HG03280 (cell line): Measurements from ENCODE around the gene IL3.

Source experiments
- ATAC-seq: cut with Tn5 transposase; IDR thresholded peaks from one replicate; pipeline ENCODE4 v1.9.1; 2021; ENCODE audit warnings: mild to moderate bottlenecking, moderate library complexity; ENCODE audit not compliant: unreplicated experiment

The IL3 gene

GRCh38 chr5:132072070-132072469, 11.6 kb downstream of the IL3 start:
- no peak for ATAC-seq

DNA sequence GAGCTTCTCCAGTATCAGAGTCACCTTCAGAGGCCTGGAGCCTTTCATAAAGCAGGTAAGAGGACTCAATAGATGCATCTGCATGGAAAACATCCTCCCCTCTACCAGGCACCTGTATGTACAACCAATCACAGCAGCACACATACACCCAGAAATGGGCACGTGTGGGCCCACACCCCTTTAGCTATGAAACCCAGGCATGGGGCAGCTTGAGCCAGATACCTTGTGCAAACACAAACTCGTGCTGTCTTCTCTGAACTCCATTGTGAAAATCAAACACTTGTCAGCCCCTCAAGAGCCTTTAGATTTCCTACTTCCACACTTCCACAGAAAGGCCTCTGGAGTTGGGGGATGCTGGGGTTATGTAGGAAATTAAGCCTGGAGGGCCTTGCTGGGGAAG, 12.1 kb downstream of the IL3 start:
- no peak for ATAC-seq

- ATAC-seq: no peak
Observed at GRCh38 chr5:132073231-132074013, 13.0 kb downstream of the IL3 start, which contains the start of gene CSF2. Gene CSF2 (plus strand): TSS chr5:132073789. CDS start chr5:132073824, 35 bp downstream.

GRCh38 chr5:132074091-132074771, 13.8 kb downstream of the IL3 start:
- no peak for ATAC-seq

DNA sequence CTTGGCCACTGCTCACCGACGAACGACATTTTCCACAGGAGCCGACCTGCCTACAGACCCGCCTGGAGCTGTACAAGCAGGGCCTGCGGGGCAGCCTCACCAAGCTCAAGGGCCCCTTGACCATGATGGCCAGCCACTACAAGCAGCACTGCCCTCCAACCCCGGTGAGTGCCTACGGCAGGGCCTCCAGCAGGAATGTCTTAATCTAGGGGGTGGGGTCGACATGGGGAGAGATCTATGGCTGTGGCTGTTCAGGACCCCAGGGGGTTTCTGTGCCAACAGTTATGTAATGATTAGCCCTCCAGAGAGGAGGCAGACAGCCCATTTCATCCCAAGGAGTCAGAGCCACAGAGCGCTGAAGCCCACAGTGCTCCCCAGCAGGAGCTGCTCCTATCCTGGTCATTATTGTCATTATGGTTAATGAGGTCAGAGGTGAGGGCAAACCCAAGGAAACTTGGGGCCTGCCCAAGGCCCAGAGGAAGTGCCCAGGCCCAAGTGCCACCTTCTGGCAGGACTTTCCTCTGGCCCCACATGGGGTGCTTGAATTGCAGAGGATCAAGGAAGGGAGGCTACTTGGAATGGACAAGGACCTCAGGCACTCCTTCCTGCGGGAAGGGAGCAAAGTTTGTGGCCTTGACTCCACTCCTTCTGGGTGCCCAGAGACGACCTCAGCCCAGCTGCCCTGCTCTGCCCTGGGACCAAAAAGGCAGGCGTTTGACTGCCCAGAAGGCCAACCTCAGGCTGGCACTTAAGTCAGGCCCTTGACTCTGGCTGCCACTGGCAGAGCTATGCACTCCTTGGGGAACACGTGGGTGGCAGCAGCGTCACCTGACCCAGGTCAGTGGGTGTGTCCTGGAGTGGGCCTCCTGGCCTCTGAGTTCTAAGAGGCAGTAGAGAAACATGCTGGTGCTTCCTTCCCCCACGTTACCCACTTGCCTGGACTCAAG, 14.6 kb downstream of the IL3 start:
- no peak for ATAC-seq

DNA sequence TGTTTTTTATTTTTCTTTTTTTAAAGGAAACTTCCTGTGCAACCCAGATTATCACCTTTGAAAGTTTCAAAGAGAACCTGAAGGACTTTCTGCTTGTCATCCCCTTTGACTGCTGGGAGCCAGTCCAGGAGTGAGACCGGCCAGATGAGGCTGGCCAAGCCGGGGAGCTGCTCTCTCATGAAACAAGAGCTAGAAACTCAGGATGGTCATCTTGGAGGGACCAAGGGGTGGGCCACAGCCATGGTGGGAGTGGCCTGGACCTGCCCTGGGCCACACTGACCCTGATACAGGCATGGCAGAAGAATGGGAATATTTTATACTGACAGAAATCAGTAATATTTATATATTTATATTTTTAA, 15.2 kb downstream of the IL3 start:
- ATAC-seq: no peak

GRCh38 chr5:132076202-132076830, 15.9 kb downstream of the IL3 start:
- ATAC-seq: no peak

DNA sequence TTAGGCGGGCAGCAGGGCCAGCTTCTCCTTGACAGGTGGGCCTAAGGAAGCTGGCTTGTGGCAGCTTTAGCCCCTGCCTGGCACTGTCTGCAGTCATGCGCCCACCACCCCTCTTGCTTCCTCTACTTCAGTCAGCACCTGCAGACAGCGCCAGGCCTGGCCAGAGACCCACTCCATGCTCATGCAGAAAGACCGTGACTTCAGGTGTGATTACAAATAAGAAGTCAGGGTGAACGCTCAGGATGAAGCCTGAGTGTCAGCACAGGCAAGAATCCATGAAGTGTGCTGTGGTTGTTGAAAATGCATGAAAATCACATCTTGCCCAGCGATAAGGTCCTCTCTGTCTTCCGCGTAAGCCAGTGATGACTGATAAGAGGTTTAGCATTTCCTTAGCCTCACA, 16.5 kb downstream of the IL3 start:
- ATAC-seq: no peak

DNA sequence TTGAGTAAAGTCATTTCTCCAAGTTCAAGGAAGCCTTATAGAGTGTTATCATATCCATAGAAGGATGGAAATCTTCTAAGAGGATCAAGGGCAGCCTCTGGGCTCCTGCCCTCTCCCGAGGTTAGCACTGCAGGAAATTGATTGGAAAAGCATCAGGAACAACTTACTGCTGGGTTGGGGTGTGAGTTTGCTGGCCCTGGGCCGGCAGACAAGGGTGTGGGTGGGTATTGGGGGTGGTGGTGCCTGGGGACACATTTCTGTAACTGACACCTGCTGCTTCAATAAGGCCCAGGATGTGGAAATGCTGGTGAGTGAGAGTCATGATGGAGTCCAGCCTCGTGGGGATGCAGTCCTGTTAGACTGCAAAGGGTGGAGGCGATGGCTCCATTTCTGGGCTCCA, 18.6 kb downstream of the IL3 start:
- no peak for ATAC-seq

GRCh38 chr5:132079619-132080018, 19.2 kb downstream of the IL3 start:
- no peak for ATAC-seq

GRCh38 chr5:132080595-132080994, 20.1 kb downstream of the IL3 start:
- no peak for ATAC-seq

- ATAC-seq: no peak
Observed at GRCh38 chr5:132081458-132081857, 21.0 kb downstream of the IL3 start.

GRCh38 chr5:132082329-132083023, 22.0 kb downstream of the IL3 start:
- no peak for ATAC-seq

GRCh38 chr5:132083071-132083678, 22.7 kb downstream of the IL3 start:
- no peak for ATAC-seq

- no peak for ATAC-seq
Observed at GRCh38 chr5:132085686-132086085, 25.2 kb downstream of the IL3 start.

DNA sequence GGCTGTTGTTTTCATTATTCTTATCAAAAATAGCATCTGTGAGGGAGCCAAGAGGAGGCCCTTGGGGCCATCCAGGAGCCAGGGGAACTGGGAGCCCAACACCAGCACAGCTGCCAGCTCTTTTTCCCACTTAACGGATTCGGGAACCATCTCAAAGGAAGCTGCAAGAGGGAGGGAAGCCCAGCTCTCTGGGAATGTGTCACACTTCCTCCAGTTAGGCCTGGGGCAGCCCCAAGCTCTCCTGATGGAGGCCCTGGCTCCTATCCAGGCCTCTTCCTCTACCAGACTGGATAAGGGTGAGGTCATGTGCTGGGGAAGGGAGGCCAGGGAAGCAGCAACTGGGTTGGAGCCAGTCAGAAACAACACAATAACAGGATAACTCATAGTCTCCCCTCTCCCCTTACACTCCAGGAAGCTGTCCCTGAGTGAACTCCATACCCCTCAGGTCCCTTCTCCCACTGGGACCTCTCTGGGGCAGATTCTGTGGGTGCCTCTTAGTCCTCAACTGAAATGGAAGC, 25.9 kb downstream of the IL3 start:
- ATAC-seq: no peak

DNA sequence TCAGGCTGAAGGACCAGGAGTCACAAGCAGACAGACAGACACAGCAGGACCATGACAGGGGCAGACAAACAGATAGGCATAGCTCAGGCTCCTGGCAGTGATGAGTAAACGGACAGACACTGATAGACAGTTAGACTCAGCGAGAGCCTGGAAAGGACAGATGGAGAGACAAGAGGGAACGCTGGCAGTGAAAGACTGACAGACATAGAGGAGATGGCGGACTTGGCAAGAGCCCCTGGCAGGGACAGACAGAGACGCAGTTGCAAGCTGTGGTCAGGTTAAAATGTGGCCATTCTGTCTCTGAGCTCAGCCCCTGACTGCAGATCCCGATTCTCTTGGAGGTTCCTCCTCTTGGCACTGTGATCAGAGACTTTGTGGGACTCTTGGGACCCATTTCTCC, 26.7 kb downstream of the IL3 start:
- ATAC-seq: no peak

DNA sequence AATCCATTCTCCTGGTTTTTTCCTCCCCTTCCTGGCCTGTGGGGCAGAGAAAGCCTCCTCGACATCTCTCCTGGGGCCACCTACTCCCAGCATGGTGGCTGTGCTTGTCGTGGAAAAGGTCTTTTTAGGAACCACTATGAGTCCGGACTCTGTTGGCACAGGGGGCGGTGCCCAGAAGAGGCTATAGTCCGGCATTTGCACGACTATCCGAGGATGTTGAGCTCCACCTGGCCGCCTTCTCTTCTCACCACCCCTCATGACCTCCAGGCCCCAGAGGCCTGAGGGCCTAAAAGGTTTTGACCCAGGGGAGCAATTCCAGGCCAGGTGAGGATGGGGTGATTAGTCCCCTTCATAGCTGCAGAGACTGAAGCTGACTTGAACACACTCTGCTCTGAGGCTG, 27.2 kb downstream of the IL3 start:
- no peak for ATAC-seq

- no peak for ATAC-seq
Observed at GRCh38 chr5:132089363-132089762, 28.9 kb downstream of the IL3 start.

- no peak for ATAC-seq
Observed at GRCh38 chr5:132090107-132090506, 29.7 kb downstream of the IL3 start.
